ENCODE measurements around the gene ACSS2.

ACSS2 gene, protein sequence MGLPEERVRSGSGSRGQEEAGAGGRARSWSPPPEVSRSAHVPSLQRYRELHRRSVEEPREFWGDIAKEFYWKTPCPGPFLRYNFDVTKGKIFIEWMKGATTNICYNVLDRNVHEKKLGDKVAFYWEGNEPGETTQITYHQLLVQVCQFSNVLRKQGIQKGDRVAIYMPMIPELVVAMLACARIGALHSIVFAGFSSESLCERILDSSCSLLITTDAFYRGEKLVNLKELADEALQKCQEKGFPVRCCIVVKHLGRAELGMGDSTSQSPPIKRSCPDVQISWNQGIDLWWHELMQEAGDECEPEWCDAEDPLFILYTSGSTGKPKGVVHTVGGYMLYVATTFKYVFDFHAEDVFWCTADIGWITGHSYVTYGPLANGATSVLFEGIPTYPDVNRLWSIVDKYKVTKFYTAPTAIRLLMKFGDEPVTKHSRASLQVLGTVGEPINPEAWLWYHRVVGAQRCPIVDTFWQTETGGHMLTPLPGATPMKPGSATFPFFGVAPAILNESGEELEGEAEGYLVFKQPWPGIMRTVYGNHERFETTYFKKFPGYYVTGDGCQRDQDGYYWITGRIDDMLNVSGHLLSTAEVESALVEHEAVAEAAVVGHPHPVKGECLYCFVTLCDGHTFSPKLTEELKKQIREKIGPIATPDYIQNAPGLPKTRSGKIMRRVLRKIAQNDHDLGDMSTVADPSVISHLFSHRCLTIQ

DNA sequence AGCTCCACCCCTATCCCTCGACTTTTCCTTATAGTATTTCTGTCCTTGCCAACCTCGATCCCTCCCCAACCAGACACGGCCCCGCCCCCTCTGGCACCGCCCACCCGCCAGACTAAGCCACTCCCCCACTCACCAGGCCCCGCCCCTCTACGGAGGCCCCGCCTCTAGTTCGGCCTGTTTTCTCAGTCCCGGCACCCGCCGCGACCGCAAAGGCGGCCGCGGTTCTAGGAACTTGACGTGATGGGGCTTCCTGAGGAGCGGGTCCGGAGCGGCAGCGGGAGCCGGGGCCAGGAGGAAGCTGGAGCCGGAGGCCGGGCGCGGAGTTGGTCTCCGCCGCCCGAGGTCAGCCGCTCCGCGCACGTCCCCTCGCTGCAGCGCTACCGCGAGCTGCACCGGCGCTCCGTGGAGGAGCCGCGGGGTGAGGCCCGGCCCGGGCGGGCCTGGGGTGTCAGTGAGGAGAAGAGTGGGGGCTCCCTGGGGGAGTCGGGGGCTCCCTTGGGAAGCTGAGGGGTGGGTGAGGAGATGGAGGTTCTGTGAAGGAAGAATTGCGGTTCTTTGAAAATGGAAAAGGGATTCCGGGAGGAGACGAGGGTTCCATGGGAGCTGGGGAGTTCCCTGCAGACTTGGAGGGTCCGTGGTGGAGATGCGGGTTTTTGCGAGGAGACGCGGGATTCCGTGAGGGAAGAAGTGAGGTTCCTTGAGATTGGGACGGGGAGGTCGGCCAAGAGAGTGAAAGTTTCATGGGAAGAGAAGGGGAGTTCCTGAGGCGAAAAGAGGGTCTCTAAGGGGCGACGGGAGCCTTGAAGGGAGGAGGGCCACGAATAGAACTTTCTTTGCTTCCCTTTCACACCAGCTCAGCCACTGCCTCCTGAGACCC is at the start of gene ACSS2:
ACSS2 (plus strand) TSS at position 207 of the 877 bp plus-strand sequence; CDS start at position 241, 34 bp downstream.
- peak; percentile 98 for DNase-seq

DNA sequence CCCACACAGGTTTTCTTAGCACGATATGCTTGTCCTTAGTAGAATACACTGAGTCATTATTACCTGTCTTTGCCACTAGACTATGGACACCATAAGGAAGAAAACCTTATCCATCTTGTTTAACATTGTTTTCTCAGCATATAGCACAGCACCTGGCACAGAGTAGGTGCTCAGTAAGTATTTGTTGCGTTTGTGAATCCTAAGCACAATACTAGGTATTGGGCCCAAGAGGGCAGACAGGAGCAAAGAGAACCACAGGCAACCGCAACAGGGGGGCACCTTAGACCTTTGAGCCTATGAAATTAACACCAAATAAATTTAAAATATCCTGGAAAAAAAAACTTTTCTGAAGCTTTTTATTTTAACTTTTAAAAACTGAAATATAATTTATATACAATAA is 47.2 kb upstream of the ACSS2 start:
- DNase-seq: no peak

DNA sequence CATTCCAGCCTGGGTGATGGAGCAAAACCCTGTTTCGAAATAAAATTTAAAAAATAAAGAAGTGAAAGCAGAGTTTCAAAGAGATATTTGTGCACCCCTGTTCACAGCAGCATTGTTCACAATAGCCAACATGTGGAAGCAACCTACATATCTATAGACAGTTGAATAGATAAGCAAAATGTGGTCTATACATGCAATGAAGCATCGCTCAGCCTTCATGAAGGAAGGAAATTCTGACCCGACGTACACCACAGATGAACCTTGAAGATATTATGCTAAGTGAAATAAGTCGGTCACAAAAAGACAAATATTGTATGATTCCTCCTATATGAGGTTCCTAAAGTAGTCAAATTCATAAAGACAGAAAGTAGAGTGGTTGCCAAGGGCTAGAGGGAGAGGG is 44.5 kb upstream of the ACSS2 start:
- no peak for DNase-seq

DNA sequence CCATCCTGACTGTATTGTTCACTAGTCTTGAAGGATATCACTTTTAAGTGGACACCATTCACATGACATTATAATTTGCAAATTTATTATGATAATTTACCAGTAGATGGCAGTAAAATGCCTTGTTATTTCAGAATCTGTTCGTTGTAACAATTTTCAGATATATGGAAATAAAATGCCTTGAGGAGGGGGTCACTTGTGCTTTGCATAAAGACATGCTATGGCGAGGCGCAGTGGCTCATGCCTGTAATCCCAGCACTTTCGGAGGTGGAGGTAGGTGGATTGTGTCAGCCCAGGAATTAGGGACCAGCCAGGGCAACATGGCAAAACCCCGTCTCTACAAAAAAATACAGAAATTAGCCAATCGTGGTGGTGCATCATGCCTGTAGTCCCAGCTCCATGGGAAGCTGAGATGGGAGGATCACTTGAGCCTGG is 41.9 kb upstream of the ACSS2 start:
- DNase-seq: no peak

DNA sequence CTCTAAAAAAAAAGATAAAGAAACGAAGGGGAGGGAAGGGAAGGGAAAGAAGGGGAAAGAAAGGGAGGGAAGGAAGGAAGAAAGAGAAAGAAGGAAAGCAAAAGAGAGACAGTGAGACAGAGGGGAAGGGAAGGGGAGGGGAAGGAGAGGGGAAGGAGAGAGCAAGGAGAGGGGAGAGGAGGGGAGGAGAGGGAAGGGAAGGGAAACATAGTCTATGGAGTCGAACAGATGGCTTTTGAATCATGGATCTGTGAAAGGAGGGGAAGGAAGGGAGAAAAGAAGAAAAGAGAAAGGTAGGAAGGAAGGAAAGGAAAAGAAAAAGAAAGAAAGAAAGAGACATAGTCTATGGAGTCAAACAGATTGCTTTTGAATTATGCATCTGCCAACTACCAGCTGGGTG is 34.3 kb upstream of the ACSS2 start:
- no peak for DNase-seq

DNA sequence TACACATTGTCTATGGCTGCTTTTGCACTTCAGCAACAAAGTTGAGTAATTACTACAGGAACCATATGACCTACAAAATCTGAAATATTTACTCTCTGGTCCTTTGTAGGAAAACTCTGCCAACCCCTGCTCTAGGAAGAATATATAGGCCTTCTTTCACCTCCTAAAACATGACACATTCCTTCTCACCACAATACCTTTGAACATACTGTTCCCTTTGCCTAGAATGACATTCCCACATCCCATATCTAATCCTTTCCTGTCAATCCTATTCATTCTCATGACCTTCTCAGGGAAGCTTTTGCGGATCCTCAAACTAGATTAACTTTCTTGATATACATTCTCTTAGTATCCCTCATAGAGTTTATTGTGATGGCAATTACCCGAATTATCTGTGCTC is 33.0 kb upstream of the ACSS2 start:
- DNase-seq: no peak

DNA sequence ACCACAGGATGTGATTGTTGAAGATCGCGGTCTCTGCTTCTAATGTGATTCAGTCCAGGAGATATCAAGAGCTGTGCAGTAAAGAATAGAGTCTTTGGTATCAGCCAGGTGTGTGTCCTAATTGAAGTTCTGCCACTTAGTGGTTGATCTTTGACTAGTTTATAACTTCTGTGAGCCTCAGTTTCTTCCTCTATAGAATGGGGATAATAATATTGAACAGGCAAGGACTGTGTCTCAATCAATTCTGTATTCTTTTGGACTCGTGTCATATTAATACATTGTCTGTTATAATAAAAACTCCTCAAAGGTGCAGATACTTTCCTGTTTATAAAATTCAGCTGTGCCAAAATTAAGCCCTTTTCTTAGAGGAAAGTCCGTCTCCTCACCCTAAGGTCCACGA is 27.8 kb upstream of the ACSS2 start:
- no peak for DNase-seq

DNA sequence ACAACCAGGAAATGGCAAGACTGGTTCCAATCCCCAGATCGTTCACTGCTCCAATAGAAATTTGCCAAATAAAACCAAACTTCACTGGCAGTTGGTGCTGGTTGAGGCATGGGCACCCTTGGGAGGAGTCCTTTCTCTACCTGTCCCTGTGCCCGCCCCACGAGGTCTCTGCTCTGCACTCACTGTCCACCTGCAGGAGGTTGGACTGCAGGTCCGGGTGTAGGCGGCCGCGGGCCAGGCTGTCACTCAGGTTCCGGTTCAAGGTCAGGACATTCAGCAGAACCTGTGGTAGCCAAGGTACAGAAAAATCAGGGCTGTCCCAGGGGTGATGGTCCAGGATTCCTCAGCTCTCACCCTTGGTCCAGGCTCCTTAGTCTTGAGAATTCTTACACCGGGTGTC is 26.6 kb upstream of the ACSS2 start:
- DNase-seq: no peak

DNA sequence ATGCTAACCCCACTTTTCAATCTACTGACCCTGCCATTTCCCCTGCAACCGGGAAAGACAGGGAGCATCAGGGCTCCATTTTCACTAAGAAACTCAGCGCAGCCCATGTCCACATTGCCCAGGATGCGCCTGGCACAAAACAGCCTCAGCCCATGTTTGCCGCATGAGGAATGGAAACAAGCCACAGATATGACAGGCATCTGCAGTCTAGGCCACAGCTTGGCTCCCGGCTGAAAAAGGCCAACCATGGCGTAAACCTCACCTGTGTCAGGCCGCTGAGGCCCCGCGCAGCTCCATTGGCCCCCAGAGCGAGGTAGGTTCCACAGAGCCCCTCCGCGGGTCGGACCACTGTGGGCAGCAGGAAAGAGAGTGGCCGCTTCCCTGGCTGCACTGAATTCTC is 25.4 kb upstream of the ACSS2 start:
- no peak for DNase-seq

DNA sequence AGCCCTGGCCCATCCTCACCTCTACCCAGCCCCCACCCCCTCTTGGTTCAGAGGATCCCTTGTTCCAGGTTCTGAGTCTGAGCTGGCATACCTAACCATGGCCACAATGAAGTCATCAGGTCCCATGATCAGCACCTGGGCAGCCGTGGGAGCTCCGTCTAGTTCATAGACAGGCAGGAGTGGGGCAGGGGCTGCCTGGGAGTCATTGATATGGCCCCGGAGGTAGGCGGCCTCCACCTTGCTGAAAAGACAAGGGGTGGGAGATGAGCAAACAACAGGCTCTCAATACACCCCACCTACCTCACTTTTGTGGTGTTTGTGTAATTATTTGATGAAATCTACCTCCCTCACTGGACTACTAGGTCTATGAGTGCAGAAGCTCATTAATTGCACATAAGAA is 24.1 kb upstream of the ACSS2 start:
- DNase-seq: no peak

DNA sequence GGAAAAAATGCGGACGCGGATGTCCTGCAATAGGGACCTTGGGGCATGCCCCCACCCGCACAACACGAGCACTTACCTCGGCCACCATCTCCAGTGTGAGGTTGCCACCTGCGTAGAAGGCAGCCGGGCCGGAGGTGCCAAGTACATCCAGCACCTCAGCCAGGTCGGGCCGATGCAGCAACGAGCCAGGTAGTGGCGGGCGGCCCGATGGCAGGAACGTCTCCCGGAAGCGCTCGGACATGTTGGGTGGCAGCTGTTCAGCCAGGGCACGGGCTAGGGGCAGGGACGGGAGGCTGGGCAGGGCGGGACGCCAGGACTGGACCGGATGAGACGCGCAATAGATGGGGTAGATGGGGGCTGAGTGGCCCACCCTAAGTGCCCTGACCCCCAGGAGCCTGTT is 17.0 kb upstream of the ACSS2 start:
- DNase-seq: no peak

DNA sequence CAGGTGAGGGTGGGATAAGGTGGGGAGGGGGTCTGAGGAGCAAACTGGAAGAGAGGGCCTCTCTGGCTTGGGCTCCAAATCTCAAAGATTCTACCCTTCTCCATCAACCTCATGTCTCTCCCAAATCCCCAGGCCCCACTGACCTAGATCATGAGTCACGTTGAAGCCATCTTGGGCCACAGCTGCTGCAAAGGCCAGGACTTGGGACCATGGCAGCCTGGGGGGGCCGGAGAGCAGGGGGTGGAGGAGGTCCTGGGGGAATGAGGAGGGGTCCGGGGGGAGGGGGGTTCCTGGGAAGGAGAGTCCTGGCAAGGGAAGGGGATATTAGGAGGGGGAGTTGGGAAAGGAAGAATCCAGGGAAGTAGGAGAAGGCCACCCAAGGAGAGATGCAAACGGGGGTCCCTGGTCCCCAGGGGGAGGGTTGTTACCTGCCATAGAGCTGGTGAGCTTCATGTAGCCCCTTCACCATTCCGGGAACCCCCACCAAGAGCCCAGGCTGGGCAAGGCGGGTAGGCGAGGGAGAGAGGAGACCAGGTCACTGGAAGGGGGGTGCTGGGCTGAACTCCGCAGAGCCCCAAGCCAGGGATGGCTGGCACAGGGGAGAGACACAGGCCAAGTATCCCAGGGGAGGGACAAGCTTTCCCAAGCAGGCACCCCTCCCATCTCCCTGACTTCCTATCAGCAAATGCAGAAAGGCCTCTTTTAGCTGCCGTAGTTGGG is 16.4 kb upstream of the ACSS2 start:
- DNase-seq: no peak

DNA sequence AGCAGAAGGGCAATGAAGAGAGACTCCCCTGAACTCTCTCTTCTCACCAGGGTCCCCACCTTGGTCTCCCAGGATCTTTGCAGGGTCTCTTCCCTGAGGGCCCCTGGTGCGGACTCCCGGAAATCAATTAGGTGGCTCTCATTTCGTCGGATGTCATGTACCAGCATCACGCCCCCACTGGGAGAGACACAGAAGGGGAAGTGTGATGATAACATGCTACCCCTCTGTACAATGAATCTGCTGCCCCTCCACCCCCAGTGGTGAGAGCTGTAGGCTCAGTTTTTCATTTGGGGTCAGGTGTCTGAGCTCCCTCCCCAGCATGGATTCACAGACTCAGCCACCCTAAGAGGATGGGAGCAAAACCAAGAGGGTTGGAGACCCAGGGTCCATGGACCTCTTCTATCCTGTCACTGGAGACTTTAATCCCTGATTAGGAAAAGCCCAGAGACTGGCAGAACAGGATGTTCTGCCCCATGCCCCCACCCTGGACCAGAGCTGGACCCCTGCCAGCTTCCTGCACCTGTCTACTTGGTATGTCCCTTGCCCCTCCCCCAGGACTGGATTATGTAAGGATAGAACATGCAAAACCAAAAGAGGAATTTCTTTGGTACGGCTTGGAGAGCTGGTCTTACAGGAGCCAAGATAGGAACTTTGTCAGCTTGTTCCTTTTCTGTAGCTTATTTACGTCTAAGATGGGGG is 14.9 kb upstream of the ACSS2 start:
- no peak for DNase-seq

DNA sequence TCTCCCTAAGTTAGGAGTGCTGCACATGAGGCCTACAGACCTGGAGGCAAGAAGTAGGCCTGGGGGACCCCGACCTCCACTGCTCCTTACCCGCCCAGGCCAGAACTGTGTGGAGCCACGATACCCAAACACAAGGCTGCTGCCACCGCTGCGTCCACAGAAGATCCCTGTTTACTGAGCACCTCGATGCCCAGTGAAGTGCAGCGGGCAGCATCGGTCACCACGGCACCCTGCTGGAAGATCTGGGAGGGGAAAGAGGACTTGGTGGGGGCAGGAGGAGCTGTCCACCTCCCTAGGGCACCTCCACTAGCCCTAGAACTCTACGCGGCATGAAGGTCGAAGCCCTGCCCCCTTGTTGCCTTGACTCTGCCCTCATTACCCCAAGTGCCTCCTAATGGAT is 13.7 kb upstream of the ACSS2 start:
- DNase-seq: no peak

DNA sequence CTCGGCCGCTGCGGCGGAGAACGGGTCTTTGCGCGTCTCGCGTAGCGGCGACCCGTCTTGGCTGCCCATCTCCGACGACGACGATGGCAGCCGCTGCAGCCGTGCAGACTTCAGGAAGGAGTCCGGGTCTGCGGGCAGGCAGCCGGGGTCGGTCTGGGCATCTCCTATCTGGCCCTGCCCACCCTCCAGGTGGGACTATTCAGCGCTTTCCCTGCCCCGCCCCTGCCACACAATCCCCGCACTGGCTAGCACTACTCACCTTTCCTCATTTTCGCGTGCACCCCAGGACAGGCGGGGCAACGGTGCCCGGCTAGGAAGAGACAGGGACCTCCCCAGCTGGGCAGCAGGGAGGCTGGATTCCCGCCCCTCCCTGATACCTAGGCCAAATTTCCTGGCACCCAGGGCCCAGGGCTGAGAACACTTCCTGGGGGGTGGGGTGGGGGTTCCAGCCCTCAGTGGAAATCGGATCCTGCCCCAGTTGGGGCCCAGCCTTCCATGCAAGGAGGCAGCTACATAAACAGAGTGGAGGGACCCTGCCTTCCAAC is 12.9 kb upstream of the ACSS2 start:
- no peak for DNase-seq

DNA sequence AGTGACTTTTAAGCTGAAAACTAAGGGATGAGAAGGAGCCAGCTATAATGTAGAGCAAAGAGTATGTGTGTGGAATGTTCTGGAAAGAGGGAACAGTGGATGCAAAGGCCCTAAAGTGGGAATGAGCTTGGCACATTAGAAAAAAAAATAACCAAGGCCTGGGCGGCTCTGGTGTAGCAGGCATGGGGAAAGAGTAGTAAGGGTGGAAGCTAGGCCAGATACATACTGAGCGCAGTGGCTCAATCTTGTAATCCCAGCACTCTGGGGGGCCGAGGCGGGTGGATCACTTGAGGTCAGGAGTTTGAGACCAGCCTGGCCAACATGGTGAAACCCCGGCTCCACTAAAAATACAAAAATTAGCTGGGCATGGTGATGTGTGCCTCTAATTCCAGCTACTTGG is 12.2 kb upstream of the ACSS2 start:
- no peak for DNase-seq

DNA sequence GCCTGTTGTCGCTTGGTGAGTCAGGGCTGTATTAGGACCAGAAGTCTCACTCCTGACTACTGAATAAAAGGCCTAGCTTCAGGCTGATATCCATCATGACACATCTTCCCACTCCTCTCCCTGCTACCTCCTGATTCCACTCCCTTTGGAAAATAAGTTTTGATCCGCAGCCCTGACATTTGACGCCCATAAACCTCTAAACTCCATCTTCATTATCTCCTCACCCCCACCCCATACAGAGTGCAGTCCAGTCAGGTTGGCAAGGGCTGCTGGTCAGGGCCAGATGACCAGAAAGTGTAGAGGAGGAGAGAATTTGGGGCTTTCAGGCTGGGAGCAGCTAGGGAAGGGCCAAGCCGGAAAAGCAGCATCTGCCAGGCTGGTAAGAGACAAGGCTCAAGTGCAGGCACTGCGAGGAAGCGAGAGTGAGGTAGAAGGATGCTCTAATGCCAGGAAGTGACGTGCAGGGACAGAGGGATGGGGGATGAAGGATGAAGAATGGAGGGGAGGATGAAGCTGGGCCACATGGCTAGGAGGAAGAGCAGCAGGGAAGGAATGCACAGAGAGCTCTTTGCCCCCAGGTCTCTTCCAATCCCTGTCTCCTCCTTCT is 5.0 kb upstream of the ACSS2 start:
- no peak for DNase-seq

DNA sequence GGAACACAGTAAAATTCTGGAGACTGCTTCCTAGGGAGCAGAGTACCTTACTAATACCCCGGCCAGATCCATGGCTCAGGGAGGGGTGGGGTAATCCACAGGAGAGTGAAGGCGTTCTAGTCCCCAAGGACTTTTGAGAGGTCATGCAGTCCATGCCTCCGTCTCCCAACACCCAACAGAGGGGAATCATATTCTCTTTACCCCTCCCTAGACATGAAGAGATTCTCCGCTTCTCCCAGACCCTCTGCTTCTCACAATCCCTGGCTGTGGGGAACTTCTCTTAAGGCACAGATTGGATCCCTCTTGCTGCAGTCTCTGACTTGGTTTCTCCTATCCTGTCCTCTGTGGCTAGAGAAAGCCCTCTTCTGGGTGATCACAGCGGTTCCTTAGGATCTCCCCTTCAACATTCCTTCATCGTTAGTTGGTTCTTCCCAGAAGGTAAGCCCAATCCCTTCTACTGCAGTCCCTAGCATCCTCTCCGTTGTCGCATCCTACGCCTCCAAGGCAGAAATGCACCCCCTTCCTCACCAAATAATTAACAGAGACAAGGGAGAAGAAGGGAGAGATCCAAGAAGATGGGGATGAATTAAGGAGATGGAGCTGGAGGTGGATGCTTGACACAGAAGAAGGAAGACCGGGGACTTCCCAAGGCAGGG is 4.3 kb upstream of the ACSS2 start:
- DNase-seq: no peak

DNA sequence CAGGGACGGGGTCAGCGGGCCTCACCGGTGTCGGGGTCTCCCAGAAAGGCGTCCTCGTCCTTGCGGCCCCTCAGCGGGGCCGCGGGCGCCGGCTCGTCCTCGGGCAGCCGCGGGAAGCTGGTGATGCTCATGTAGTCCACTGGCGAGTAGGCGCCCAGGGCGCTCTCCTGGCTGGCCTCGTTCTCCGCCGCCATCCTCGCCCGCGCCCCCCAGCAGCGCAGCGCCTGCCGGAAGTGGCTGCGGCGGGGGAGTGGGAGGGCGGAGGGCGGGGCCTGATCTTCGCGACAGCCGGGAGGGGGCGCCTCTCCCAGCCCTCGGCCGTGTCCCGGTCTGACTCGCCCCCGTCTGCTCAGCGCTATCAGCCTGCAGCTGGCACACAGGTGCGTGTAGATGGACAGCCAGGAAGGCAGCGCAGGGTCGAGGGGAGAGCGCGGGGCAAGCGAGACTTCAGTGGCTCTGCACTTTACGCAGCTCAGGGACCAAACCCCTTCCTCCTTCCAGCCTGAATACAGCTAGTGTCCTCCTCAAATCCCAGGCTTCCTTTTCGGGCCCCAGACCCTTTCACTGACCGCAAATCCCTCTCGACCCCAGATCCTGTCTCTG is 3.7 kb upstream of the ACSS2 start, which contains the start of gene GGT7:
GGT7 (minus strand) TSS at position 235 of the 603 bp plus-strand sequence; CDS start at position 194, 41 bp downstream.
- DNase-seq: peak; percentile 87

DNA sequence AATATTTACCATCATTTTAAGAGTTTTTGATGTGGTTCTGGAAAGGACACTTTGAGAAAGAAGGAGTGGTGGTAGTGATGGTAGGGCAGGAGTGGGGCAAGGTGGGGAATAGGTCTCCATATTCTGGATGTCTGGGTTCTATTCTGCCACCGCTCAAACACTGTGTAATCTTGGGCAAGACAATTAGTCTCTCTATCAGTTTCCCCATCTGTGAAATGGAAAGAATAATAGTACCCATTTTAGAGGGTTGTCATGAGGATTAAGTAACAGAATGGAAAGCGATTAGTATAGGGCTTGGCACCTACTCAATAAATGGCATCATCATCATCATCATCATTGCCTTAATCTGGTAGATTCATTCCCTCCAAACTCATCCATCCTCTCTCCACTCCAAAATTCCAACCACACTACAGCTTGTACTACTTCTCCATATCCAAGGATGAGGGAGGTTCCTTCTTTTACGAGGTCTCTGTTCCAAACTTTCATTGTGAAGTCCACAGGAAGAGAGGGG is 2.8 kb upstream of the ACSS2 start:
- DNase-seq: no peak
